Astrocyte (in vitro differentiated cells and primary cell): Measurements from ENCODE around the gene CYTH3.

ENCODE experiments used
- EZH2 ChIP-seq: IDR thresholded peaks from 2 replicates; pipeline ENCODE4 v1.6.1; 2012; ENCODE audit warnings: mild to moderate bottlenecking, low read length, inconsistent platforms; ENCODE audit not compliant: insufficient read depth
- TF ChIP-seq, protein P1 (sequence below): IDR thresholded peaks from 2 replicates; pipeline ENCODE4 v1.5.1; 2011; ENCODE audit warnings: low read depth, mild to moderate bottlenecking, inconsistent platforms, low read length, moderate library complexity; ENCODE audit not compliant: insufficient read depth

DNA sequence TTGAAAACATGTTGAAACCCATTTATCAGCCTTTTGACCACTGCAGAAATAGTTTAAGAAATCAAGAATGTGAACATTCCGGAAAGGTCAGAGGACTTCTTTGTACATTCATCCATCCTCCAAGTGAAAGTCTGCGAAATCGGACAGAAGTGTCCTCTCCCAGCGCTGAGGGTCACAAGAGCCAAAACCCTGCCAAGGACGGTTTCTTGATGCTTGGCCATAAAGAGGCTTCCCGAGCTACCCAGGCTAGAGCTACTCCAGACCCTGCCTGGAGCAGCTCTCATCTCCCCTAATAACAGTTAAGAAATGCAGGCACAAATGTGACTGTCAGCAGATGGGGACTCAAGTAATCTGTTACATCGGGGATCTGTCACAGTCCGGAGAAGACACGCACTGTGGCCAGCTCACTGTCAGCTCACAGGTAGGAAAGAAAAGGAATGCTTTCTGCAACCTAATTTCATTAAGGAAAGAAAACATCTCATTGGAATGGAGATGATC lies 4.5 kb upstream of the CYTH3 start:
- TF ChIP-seq, protein P1, sequence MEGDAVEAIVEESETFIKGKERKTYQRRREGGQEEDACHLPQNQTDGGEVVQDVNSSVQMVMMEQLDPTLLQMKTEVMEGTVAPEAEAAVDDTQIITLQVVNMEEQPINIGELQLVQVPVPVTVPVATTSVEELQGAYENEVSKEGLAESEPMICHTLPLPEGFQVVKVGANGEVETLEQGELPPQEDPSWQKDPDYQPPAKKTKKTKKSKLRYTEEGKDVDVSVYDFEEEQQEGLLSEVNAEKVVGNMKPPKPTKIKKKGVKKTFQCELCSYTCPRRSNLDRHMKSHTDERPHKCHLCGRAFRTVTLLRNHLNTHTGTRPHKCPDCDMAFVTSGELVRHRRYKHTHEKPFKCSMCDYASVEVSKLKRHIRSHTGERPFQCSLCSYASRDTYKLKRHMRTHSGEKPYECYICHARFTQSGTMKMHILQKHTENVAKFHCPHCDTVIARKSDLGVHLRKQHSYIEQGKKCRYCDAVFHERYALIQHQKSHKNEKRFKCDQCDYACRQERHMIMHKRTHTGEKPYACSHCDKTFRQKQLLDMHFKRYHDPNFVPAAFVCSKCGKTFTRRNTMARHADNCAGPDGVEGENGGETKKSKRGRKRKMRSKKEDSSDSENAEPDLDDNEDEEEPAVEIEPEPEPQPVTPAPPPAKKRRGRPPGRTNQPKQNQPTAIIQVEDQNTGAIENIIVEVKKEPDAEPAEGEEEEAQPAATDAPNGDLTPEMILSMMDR = no peak
- TF ChIP-seq EZH2 = no peak
